Effector memory CD8-positive, alpha-beta T cell (primary cell): ENCODE measurements around the gene RHOB.
"Not testable (repeated sequence)": the region's sequence is repeated elsewhere in the genome, so short reads cannot be mapped to it uniquely, and the experiment has no call there.

Experiments
- ATAC-seq: fragments of 150-1000 bp; cut with Tn5 transposase; replicated peaks from 2 replicates; pipeline ENCODE4 v1.10.0; 2021; ENCODE audit warnings: mild to moderate bottlenecking, moderate library complexity
- DNase-seq, 3 experiments: peaks; one replicate each; pipeline ENCODE4 v3.0.0; 2021
- H3K27ac Mint-ChIP-seq, 2 donors: one replicate each; pipeline ENCODE4 v1.8.0; 2022; ENCODE audit warnings: mild to moderate bottlenecking in 2 of 2, mixed read lengths in 2 of 2, moderate library complexity in 2 of 2
- H3K27me3 Mint-ChIP-seq, 2 donors: one replicate each; pipeline ENCODE4 v1.8.0; 2022; ENCODE audit warnings: mixed read lengths in 2 of 2
- H3K36me3 Mint-ChIP-seq: one replicate; pipeline ENCODE4 v1.8.0; 2022; ENCODE audit warnings: mild to moderate bottlenecking, moderate library complexity, mixed read lengths; ENCODE audit not compliant: insufficient read depth
- H3K4me1 Mint-ChIP-seq, 2 donors: one replicate each; pipeline ENCODE4 v1.8.0; 2022; ENCODE audit warnings: low read depth in 2 of 2, mixed read lengths in 2 of 2
- H3K4me3 Mint-ChIP-seq, 2 donors: one replicate each; pipeline ENCODE4 v1.8.0; 2022; ENCODE audit warnings: mild to moderate bottlenecking in 2 of 2, mixed read lengths in 2 of 2, moderate library complexity in 2 of 2
- H3K9me3 Mint-ChIP-seq, 2 donors: one replicate each; pipeline ENCODE4 v1.8.0; 2022; ENCODE audit warnings: mixed read lengths in 2 of 2

The RHOB gene

GRCh38 chr2:20485612-20486388 is 38.9 kb downstream of the RHOB start:
- no peak for DNase-seq
- Mint-ChIP-seq H3K27ac (no peak overlapping the region), H3K9me3 (no peaks in the 10 kb centered on the region), H3K4me1 (peaks cover 0 to 1% of the 10 kb centered on the region in 2 donors), H3K27me3 (peaks cover 0 to 24% of the 10 kb centered on the region in 2 donors), H3K4me3 (no peak overlapping the region), H3K36me3 (no peaks in the 10 kb centered on the region)
- ATAC-seq, result no peak

- Mint-ChIP-seq H3K36me3 (no peaks in the 10 kb centered on the region), H3K27ac (no peak overlapping the region), H3K4me3 (no peak overlapping the region), H3K27me3 (peaks cover 0 to 32% of the 10 kb centered on the region in 2 donors), H3K4me1 (peaks cover 0 to 1% of the 10 kb centered on the region in 2 donors), H3K9me3 (no peaks in the 10 kb centered on the region)
- no peak for DNase-seq
- ATAC-seq, result no peak
These were observed 39.7 kb downstream of the RHOB start for GRCh38 chr2:20486571-20486970.

GRCh38 chr2:20487030-20487391 is 40.1 kb downstream of the RHOB start:
- peaks cover 0 to 36% of the 10 kb centered on the region in 2 donors for H3K27me3 Mint-ChIP-seq
- H3K9me3 Mint-ChIP-seq, result no peaks in the 10 kb centered on the region
- no peak for DNase-seq
- H3K4me1 Mint-ChIP-seq, result peaks cover 0 to 1% of the 10 kb centered on the region in 2 donors
- no peak overlapping the region for H3K4me3 Mint-ChIP-seq
- H3K27ac Mint-ChIP-seq, result no peak overlapping the region
- H3K36me3 Mint-ChIP-seq, result no peaks in the 10 kb centered on the region
- no peak for ATAC-seq

GRCh38 chr2:20487392-20488174 is 40.7 kb downstream of the RHOB start:
- Mint-ChIP-seq H3K27me3 (peaks cover 0 to 39% of the 10 kb centered on the region in 2 donors), H3K9me3 (no peaks in the 10 kb centered on the region), H3K27ac (no peak overlapping the region), H3K4me1 (peaks cover 0 to 1% of the 10 kb centered on the region in 2 donors), H3K4me3 (no peak overlapping the region), H3K36me3 (no peaks in the 10 kb centered on the region)
- DNase-seq (no peak), ATAC-seq (no peak)

GRCh38 chr2:20488201-20488641 is 41.3 kb downstream of the RHOB start:
- Mint-ChIP-seq H3K4me3 (no peak overlapping the region), H3K27ac (no peak overlapping the region), H3K4me1 (peaks cover 0 to 1% of the 10 kb centered on the region in 2 donors), H3K27me3 (peaks cover 0 to 39% of the 10 kb centered on the region in 2 donors), H3K36me3 (no peaks in the 10 kb centered on the region), H3K9me3 (no peaks in the 10 kb centered on the region)
- DNase-seq (no peak), ATAC-seq (no peak)

DNA sequence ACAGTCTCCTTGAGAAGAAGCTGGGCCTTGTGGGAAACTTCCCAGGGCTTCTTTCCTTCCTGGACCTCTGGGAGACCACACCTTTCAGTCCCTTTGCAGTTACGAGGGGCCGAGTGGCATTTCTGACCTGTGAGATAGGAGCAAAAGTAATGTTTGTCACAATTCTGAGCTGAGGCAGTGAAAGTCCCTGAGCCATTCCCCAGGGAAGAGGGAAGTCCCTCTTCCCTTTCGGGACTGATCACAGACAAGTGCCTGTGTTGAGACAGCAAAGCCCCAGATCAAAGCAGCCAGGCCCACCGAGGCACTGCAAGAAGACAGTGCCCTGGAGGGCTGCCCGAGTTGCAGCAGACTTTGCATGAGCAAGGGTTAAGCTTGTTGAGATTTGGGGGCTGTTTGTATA is 41.9 kb downstream of the RHOB start:
- peaks cover 0 to 39% of the 10 kb centered on the region in 2 donors for H3K27me3 Mint-ChIP-seq
- no peak for DNase-seq
- H3K4me3 Mint-ChIP-seq, result no peak overlapping the region
- no peak overlapping the region for H3K27ac Mint-ChIP-seq
- no peaks in the 10 kb centered on the region for H3K9me3 Mint-ChIP-seq
- ATAC-seq, result no peak
- no peaks in the 10 kb centered on the region for H3K36me3 Mint-ChIP-seq
- peaks cover 0 to 1% of the 10 kb centered on the region in 2 donors for H3K4me1 Mint-ChIP-seq

DNA sequence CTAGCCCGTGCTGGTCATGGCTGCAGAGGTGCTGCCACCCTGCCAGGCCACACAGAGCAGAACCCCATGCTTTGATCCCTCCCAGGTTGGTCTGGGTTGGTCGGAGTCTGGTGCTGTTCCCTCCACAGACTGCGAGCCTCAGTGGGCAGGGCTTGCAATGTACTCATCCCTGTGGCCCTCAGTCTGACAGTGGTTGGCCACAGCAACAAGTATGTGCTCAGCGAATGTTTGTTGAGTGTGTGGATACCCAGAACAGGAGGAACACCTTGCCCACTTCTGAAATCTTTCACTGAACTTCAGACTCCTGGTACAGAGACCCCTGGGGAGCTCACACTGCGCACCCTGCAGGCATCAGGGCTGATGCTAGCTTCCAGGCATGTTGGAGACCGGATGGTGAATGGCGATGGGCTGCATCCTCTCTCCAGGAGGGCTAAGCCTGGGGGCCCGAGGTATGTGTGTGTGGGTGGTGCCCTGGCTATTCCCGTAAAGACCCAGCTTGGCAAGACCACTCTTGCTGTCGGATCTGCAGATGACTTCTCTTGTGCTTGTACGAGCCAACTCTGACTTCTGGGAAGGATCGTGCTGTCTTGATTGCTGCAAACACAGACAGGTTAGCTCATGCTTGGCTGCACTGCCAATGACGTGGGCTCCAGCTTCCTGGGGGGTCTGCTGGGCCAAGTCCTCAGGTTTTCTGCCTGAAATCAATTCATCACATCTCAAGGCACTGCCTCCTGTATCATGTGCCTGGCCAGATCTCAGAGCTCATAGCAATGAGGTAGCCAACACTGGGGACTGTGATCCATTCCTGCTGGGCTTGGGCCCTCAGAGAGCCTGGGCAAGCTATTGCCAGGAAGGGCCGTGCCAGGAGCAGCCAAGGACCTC is 43.7 kb downstream of the RHOB start:
- no peak for DNase-seq
- H3K9me3 Mint-ChIP-seq, result no peaks in the 10 kb centered on the region
- ATAC-seq, result no peak

GRCh38 chr2:20491739-20492531 is 45.1 kb downstream of the RHOB start:
- H3K9me3 Mint-ChIP-seq, result no peaks in the 10 kb centered on the region
- H3K4me1 Mint-ChIP-seq, result peaks cover 0 to 1% of the 10 kb centered on the region in 2 donors
- no peak overlapping the region for H3K4me3 Mint-ChIP-seq
- DNase-seq (no peak), ATAC-seq (no peak)
- peaks cover 4 to 24% of the 10 kb centered on the region in 2 donors for H3K27me3 Mint-ChIP-seq
- no peaks in the 10 kb centered on the region for H3K36me3 Mint-ChIP-seq
- H3K27ac Mint-ChIP-seq, result no peak overlapping the region

More for the DNA sequence above, 43.7 kb downstream of the RHOB start:
- H3K4me3 Mint-ChIP-seq, result no peak overlapping the region
- peaks cover 0 to 1% of the 10 kb centered on the region in 2 donors for H3K4me1 Mint-ChIP-seq
- no peak overlapping the region for H3K27ac Mint-ChIP-seq
- peaks cover 0 to 24% of the 10 kb centered on the region in 2 donors for H3K27me3 Mint-ChIP-seq
- no peaks in the 10 kb centered on the region for H3K36me3 Mint-ChIP-seq

DNA sequence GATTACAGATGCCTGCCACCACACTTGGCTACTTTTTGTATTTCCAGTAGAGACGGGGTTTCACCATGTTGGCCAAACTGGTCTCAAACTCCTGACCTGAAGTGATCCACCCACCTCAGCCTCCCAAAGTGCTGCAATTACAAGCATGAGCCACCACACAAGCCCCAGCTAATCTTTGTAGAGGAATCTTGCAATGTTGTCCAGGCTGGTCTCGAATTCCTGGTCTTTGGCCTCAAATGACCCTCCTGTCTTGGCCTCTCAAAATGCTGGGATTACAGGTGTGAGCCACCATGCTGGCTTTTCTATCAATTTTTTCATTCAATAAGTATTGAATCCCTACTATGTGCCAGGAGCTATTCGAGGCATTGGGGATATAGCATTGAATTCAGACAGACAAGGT is 46.2 kb downstream of the RHOB start:
- H3K27ac Mint-ChIP-seq, DNase-seq, ATAC-seq, H3K9me3 Mint-ChIP-seq, H3K4me3 Mint-ChIP-seq, H3K4me1 Mint-ChIP-seq, H3K36me3 Mint-ChIP-seq: not testable (repeated sequence)
- H3K27me3 Mint-ChIP-seq, result peaks cover 9 to 32% of the 10 kb centered on the region in 2 donors

GRCh38 chr2:20494241-20494640 is 47.4 kb downstream of the RHOB start:
- H3K36me3 Mint-ChIP-seq, result no peaks in the 10 kb centered on the region
- peaks cover 9 to 33% of the 10 kb centered on the region in 2 donors for H3K27me3 Mint-ChIP-seq
- H3K4me1 Mint-ChIP-seq, result peaks cover 0 to under 1% of the 10 kb centered on the region in 2 donors
- ATAC-seq (no peak), DNase-seq (no peak)
- no peaks in the 10 kb centered on the region for H3K9me3 Mint-ChIP-seq
- no peak overlapping the region for H3K4me3 Mint-ChIP-seq
- H3K27ac Mint-ChIP-seq, result no peak overlapping the region

- Mint-ChIP-seq H3K9me3 (no peaks in the 10 kb centered on the region), H3K36me3 (no peaks in the 10 kb centered on the region), H3K27ac (no peak overlapping the region), H3K27me3 (peaks cover 19 to 49% of the 10 kb centered on the region in 2 donors), H3K4me1 (no peaks in the 10 kb centered on the region), H3K4me3 (no peak overlapping the region)
- ATAC-seq (no peak), DNase-seq (no peak)
These were observed 49.4 kb downstream of the RHOB start for GRCh38 chr2:20496076-20496872.

GRCh38 chr2:20496942-20497341 is 50.1 kb downstream of the RHOB start:
- peaks cover 19 to 43% of the 10 kb centered on the region in 2 donors for H3K27me3 Mint-ChIP-seq
- H3K36me3 Mint-ChIP-seq, result no peaks in the 10 kb centered on the region
- DNase-seq, result no peak
- no peaks in the 10 kb centered on the region for H3K4me1 Mint-ChIP-seq
- H3K27ac Mint-ChIP-seq, result no peak overlapping the region
- ATAC-seq, result no peak
- no peaks in the 10 kb centered on the region for H3K9me3 Mint-ChIP-seq
- H3K4me3 Mint-ChIP-seq, result no peak overlapping the region
